HFFc6 (cell line): ENCODE data around the gene NOS1AP. TPM values are rescaled to one million over a fixed set of nuclear protein-coding genes. Genes with fewer than 3 reads are reported as not detected.

ENCODE experiments used
- DNase-seq: peaks from one replicate; pipeline ENCODE4 v3.0.0-alpha.2; 2018
- H3K27ac Mint-ChIP-seq: 2 replicates; pipeline ENCODE4 v1.8.0; 2020; ENCODE audit warnings: mild to moderate bottlenecking, mixed read lengths
- H3K27me3 Mint-ChIP-seq: 2 replicates; pipeline ENCODE4 v1.8.0; 2021; ENCODE audit warnings: mild to moderate bottlenecking, moderate library complexity, mixed read lengths; ENCODE audit not compliant: insufficient read depth
- H3K36me3 Mint-ChIP-seq: 2 replicates; pipeline ENCODE4 v1.8.0; 2021; ENCODE audit warnings: low read depth, mixed read lengths
- H3K4me1 Mint-ChIP-seq: 2 replicates; pipeline ENCODE4 v1.8.0; 2020; ENCODE audit warnings: low read depth, mixed read lengths
- H3K4me3 Mint-ChIP-seq: 2 replicates; pipeline ENCODE4 v1.8.0; 2020; ENCODE audit warnings: mild to moderate bottlenecking, moderate library complexity, mixed read lengths
- H3K9me3 Mint-ChIP-seq: 2 replicates; pipeline ENCODE4 v1.8.0; 2020; ENCODE audit warnings: mild to moderate bottlenecking, mixed read lengths
- total RNA-seq, 6 experiments: library from RNA; stranded (reverse); fragmentation: NEBNext Ultra II Directional; extraction: Animal tissue kit (Norgen Biotek cat#: 25700); gene quantifications; 2 replicates in 1 of 6; 3 replicates in 5 of 6; pipeline ENCODE4 v1.2.3, GENCODE V29; 2021
- TF ChIP-seq, protein P1 (sequence below): fragments of 200-600 bp; sonication (generic); IDR thresholded peaks from 2 replicates; pipeline ENCODE4 v1.5.0; 2021; ENCODE audit warnings: antibody characterized with exemption, mild to moderate bottlenecking

The NOS1AP gene
- total RNA-seq, 6 experiments from 2014 or later: 0.11 to 0.62 (median 0.29) TPM

DNA sequence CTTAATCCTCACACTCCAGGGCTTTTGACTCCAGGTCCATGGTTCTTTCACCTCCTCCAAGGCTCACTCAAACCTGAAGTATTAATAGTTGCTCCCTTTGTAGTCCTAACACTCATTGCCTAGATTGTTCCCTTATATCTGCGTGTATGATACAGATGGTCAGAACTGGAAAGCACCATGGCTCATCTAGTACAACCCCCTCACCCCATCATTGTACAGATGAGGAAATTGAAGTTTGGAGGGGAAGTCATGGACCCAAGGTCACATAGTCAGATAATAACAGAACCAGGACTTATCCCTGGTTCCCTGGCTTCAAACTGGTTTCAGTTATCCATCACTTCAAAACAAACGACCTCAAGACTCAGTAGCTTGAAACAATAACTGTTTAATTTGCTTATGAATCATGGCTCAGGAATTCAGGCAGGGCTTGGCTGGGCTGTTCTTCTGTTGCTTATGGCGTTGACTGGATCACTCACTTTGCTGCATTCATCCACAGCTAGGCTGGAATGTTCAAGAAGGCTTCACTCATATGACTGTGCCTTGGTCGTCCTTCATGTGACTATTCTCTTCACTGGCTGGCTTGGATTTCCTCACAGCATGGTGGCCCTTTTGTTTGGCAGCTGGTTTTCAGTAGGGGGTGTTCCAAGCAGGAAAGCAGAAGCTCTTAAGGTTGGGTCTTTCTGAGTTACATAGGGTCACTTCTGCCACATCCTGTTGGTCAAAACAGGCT, 5.0 kb downstream of the NOS1AP start:
- DNase-seq: no peak
- Mint-ChIP-seq H3K9me3 (peaks cover 17% of the 10 kb centered on the region), H3K27ac (no peak overlapping the region), H3K4me1 (no peaks in the 10 kb centered on the region), H3K4me3 (no peak overlapping the region), H3K36me3 (peaks cover 20% of the 10 kb centered on the region), H3K27me3 (peaks cover 19% of the 10 kb centered on the region)
- TF ChIP-seq, protein P1, sequence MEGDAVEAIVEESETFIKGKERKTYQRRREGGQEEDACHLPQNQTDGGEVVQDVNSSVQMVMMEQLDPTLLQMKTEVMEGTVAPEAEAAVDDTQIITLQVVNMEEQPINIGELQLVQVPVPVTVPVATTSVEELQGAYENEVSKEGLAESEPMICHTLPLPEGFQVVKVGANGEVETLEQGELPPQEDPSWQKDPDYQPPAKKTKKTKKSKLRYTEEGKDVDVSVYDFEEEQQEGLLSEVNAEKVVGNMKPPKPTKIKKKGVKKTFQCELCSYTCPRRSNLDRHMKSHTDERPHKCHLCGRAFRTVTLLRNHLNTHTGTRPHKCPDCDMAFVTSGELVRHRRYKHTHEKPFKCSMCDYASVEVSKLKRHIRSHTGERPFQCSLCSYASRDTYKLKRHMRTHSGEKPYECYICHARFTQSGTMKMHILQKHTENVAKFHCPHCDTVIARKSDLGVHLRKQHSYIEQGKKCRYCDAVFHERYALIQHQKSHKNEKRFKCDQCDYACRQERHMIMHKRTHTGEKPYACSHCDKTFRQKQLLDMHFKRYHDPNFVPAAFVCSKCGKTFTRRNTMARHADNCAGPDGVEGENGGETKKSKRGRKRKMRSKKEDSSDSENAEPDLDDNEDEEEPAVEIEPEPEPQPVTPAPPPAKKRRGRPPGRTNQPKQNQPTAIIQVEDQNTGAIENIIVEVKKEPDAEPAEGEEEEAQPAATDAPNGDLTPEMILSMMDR: no peak

DNA sequence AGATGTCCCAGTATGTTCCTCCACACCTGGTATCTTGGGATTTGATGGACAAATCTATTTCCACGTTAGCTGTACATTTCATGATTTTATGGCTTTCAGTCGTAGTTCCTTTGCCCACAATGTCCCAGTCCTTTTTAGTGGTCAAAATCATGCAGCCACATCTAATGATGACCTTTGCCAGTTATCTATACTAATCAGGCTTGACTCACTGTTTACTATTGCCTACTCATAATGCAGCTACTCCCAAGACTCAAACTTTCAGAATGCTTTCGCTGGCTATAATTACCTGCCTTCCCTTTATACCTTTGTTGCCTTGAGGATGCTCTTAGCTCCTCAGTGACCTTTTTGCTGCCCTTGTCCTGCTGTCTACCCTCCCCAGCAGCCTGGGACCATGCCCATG, 6.4 kb downstream of the NOS1AP start:
- H3K4me1 Mint-ChIP-seq: no peaks in the 10 kb centered on the region
- no peak for DNase-seq
- H3K9me3 Mint-ChIP-seq: peaks cover 17% of the 10 kb centered on the region
- no peak overlapping the region for H3K27ac Mint-ChIP-seq
- no peak overlapping the region for H3K4me3 Mint-ChIP-seq
- peaks cover 12% of the 10 kb centered on the region for H3K27me3 Mint-ChIP-seq
- TF ChIP-seq, protein P1: no peak
- H3K36me3 Mint-ChIP-seq: peaks cover 20% of the 10 kb centered on the region

DNA sequence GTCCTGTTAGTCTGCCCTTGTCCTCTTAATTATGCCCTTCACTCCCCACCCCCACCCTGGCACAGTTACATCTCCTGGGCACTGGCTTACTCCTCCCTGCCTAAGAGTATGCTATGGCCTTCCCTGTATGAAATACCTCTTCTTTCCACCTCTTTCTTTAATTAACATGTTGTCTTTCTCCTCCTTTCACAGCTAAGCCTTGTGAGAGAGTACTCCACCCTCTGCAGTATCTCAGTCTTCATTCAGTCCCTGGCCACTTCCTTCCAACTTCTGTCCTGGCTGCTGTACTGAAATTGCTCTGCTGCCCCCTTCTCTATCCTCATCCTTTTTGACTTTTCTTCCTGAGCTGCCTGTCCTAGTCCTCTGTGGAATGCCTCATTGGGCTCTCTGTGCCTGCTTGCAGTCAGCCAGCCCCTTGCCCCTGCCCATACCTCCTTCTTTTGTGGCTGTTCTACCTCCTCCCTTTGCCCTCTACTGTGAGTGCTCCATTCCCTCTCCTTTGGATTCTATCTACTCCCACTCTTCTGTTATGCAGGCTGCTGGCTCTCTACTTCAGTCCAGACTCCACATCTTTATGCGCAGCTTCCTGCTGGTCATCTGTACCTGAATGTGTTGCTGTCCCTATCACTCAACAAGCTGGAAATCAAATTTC, 8.3 kb downstream of the NOS1AP start:
- Mint-ChIP-seq H3K27me3 (peaks cover 4% of the 10 kb centered on the region), H3K4me1 (no peaks in the 10 kb centered on the region), H3K9me3 (peaks cover 17% of the 10 kb centered on the region), H3K36me3 (peaks cover 20% of the 10 kb centered on the region), H3K4me3 (no peak overlapping the region), H3K27ac (no peak overlapping the region)
- DNase-seq: no peak
- TF ChIP-seq, protein P1: no peak

DNA sequence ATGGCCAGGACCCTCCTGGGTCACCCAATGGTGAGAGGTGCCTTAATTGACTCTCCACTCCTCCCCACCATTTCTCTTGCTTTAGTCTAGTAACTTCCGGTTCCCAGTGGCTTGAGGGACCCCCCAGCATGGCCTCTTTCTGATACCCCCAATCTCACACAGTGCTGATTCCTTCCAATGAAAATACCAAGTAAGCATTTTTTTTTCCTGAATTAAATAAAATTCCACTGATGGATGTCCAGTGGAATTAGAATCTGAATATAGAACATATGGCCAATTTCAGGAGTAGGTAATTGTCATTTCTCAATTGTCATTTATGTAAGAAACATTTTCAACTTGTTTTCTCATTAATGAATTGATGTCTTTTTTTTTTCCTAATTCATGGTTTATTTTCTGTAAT, 9.5 kb downstream of the NOS1AP start:
- Mint-ChIP-seq H3K36me3 (peaks cover 20% of the 10 kb centered on the region), H3K27me3 (peaks cover 4% of the 10 kb centered on the region; the same call in 1 of the 2 replicates), H3K9me3 (peaks cover 17% of the 10 kb centered on the region), H3K4me3 (no peak overlapping the region), H3K4me1 (no peaks in the 10 kb centered on the region), H3K27ac (no peak overlapping the region)
- no peak for DNase-seq
- TF ChIP-seq, protein P1: no peak

- Mint-ChIP-seq H3K27me3 (peaks cover 6% of the 10 kb centered on the region), H3K27ac (no peak overlapping the region), H3K4me3 (no peak overlapping the region), H3K9me3 (peaks cover 2% of the 10 kb centered on the region; the same call in 1 of the 2 replicates), H3K4me1 (no peaks in the 10 kb centered on the region), H3K36me3 (peaks cover 6% of the 10 kb centered on the region; the same call in 1 of the 2 replicates)
- no peak for DNase-seq
- TF ChIP-seq, protein P1: no peak
Measured at GRCh38 chr1:162080472-162081015, 11.1 kb downstream of the NOS1AP start.
